Esophagus muscularis mucosa (tissue), 4 donors: ENCODE data around the gene LCP2. TPM values are rescaled to one million over a fixed set of nuclear protein-coding genes. Genes with fewer than 3 reads are reported as not detected.

ENCODE experiments used
- DNase-seq: peaks from one replicate; pipeline ENCODE4 v3.0.0-alpha.2; 2017; ENCODE audit errors: extremely low spot score
- H3K27ac ChIP-seq, 4 donors: fragments of 200-600 bp; sonication (generic); replicated peaks in 1 of 4; 1 replicate in 3 of 4; 2 replicates in 1 of 4; pipeline ENCODE4 v1.5.1; 2016 to 2019; ENCODE audit warnings: mild to moderate bottlenecking in 1 of 4
- H3K27me3 ChIP-seq, 4 donors: fragments of 200-600 bp; sonication (generic); one replicate each; pipeline versions ENCODE4 v1.5.1 to v1.6.0; 2016 to 2019
- H3K36me3 ChIP-seq, 4 donors: fragments of 200-600 bp; sonication (generic); one replicate each; pipeline ENCODE4 v1.5.1; 2016 to 2019
- H3K4me1 ChIP-seq, 4 donors: fragments of 200-600 bp; sonication (generic); one replicate each; pipeline ENCODE4 v1.5.1; 2016 to 2019
- H3K4me3 ChIP-seq, 4 donors: fragments of 200-600 bp; sonication (generic); 1 replicate in 2 of 4; 2 replicates in 2 of 4; pipeline ENCODE4 v1.5.1; 2016 to 2019; ENCODE audit warnings: mild to moderate bottlenecking in 4 of 4, moderate library complexity in 1 of 4
- H3K9me3 ChIP-seq, 4 donors: fragments of 200-600 bp; sonication (generic); 1 replicate in 3 of 4; 2 replicates in 1 of 4; pipeline ENCODE4 v1.5.1; 2016 to 2019
- CTCF ChIP-seq, 3 experiments: fragments of 200-600 bp in 2 of 3; fragments of 450-650 bp in 1 of 3; sonication (generic) in 2 of 3; IDR thresholded peaks; one replicate each; pipeline ENCODE4 v1.5.1; 2017 to 2019; ENCODE audit warnings: antibody characterized with exemption in 3 of 3, mild to moderate bottlenecking in 2 of 3, moderate library complexity in 1 of 3
- EP300 ChIP-seq: sonication (generic); formaldehyde crosslinking; IDR thresholded peaks from one replicate; pipeline ENCODE4 v1.6.1; 2017; ENCODE audit warnings: antibody characterized with exemption
- POLR2A ChIP-seq: fragments of 450-650 bp; IDR thresholded peaks from one replicate; pipeline ENCODE4 v1.6.1; 2017; ENCODE audit warnings: antibody characterized with exemption, moderate library complexity, mild to moderate bottlenecking, low read depth
- POLR2AphosphoS5 ChIP-seq, 2 donors: sonication (generic); formaldehyde crosslinking; IDR thresholded peaks; one replicate each; pipeline ENCODE4 v1.6.1; 2017; ENCODE audit warnings: antibody characterized with exemption in 2 of 2
- WGBS: methylation state at CpG from one replicate; pipeline ENCODE4 v1.1.5; 2018; 5-methylcytosine and 5-hydroxymethylcytosine counted together
- intact Hi-C: fragments of 100-400 bp; cut with DNase I; formaldehyde crosslinking; loops from one replicate; pipeline ENCODE4 v1.15.1; 2023
- total RNA-seq, 4 donors: library from RNA; depleted of rRNA; stranded (reverse); fragments of >200 nt; gene quantifications; one replicate each; pipeline versions ENCODE4 v1.1.0 to v1.2.1, GENCODE V29; 2016

Gene LCP2
- total RNA-seq, 4 donors from 2014 or later: 6.8 to 20.4 (median 9.0) TPM

GRCh38 chr5:170296036-170296934 lies 1.3 kb downstream of the LCP2 start:
- Histone ChIP-seq H3K27ac (peak overlapping the region in 3 of 4 donors; percentile 40 to 71 (median 70)), H3K36me3 (peaks cover 0 to 5% (median 0%) of the 10 kb centered on the region in 4 donors), H3K27me3 (no peaks in the 10 kb centered on the region), H3K4me1 (peaks cover 0 to 5% (median 0%) of the 10 kb centered on the region in 4 donors), H3K4me3 (peak overlapping the region; percentile 47 to 55 (median 48)), H3K9me3 (no peaks in the 10 kb centered on the region)
- no peak for DNase-seq
- WGBS: 69% methylated on average over 13 of the region's 13 CpGs
- TF ChIP-seq CTCF (IDR thresholded peaks at IDR 0.05): no peak
- no peak for TF ChIP-seq EP300
- no peak for TF ChIP-seq POLR2A
- no peak for TF ChIP-seq POLR2AphosphoS5 (IDR thresholded peaks at IDR 0.05)
- intact Hi-C loops: no loop called here

- TF ChIP-seq POLR2AphosphoS5 (IDR thresholded peaks at IDR 0.05) (no peak), EP300 (no peak), CTCF (IDR thresholded peaks at IDR 0.05) (no peak), POLR2A (no peak)
- H3K9me3 ChIP-seq: peaks cover 0 to 5% (median 0%) of the 10 kb centered on the region in 4 donors
- peaks cover 0 to 5% (median 0%) of the 10 kb centered on the region in 4 donors for H3K36me3 ChIP-seq
- intact Hi-C loops: no loop called here
- no peak for DNase-seq
- no peaks in the 10 kb centered on the region for H3K27me3 ChIP-seq
- H3K4me1 ChIP-seq: peaks cover 0 to 15% (median 5%) of the 10 kb centered on the region in 4 donors
- no peak overlapping the region for H3K27ac ChIP-seq
- H3K4me3 ChIP-seq: peak overlapping the region in 1 of 4 donors; percentile 19
Observed at GRCh38 chr5:170294556-170294955, 3.0 kb downstream of the LCP2 start.

- 88% methylated on average over 3 of the region's 3 CpGs for WGBS
- H3K27me3 ChIP-seq: no peaks in the 10 kb centered on the region
- H3K9me3 ChIP-seq: peaks cover 0 to 5% (median 0%) of the 10 kb centered on the region in 4 donors
- DNase-seq: no peak
- H3K4me1 ChIP-seq: peaks cover 4 to 19% (median 9%) of the 10 kb centered on the region in 4 donors
- H3K4me3 ChIP-seq: no peak overlapping the region
- H3K27ac ChIP-seq: no peak overlapping the region
- peaks cover 0 to 5% (median 0%) of the 10 kb centered on the region in 4 donors for H3K36me3 ChIP-seq
- TF ChIP-seq POLR2A (no peak), CTCF (IDR thresholded peaks at IDR 0.05) (no peak), POLR2AphosphoS5 (IDR thresholded peaks at IDR 0.05) (no peak), EP300 (no peak)
- intact Hi-C loops: no loop called here
Observed at GRCh38 chr5:170294057-170294456, 3.5 kb downstream of the LCP2 start.

GRCh38 chr5:170293273-170293672 lies 4.3 kb downstream of the LCP2 start:
- Histone ChIP-seq H3K36me3 (peaks cover 0 to 5% (median 0%) of the 10 kb centered on the region in 4 donors), H3K27ac (no peak overlapping the region), H3K27me3 (no peaks in the 10 kb centered on the region), H3K9me3 (peaks cover 0 to 5% (median 0%) of the 10 kb centered on the region in 4 donors), H3K4me3 (no peak overlapping the region), H3K4me1 (peaks cover 6 to 27% (median 17%) of the 10 kb centered on the region in 4 donors)
- intact Hi-C loops: no loop called here
- 78% methylated on average over 6 of the region's 6 CpGs for WGBS
- DNase-seq: no peak
- TF ChIP-seq POLR2AphosphoS5 (IDR thresholded peaks at IDR 0.05): no peak
- TF ChIP-seq CTCF (IDR thresholded peaks at IDR 0.05): no peak
- TF ChIP-seq POLR2A: no peak
- TF ChIP-seq EP300: no peak
